ENCODE measurements around the gene BRCA1. TPM values are rescaled to one million over a fixed set of nuclear protein-coding genes. Genes with fewer than 3 reads are reported as not detected.

The BRCA1 gene
- total RNA-seq, 1 donor from 2014 or later = 29.5 TPM

DNA sequence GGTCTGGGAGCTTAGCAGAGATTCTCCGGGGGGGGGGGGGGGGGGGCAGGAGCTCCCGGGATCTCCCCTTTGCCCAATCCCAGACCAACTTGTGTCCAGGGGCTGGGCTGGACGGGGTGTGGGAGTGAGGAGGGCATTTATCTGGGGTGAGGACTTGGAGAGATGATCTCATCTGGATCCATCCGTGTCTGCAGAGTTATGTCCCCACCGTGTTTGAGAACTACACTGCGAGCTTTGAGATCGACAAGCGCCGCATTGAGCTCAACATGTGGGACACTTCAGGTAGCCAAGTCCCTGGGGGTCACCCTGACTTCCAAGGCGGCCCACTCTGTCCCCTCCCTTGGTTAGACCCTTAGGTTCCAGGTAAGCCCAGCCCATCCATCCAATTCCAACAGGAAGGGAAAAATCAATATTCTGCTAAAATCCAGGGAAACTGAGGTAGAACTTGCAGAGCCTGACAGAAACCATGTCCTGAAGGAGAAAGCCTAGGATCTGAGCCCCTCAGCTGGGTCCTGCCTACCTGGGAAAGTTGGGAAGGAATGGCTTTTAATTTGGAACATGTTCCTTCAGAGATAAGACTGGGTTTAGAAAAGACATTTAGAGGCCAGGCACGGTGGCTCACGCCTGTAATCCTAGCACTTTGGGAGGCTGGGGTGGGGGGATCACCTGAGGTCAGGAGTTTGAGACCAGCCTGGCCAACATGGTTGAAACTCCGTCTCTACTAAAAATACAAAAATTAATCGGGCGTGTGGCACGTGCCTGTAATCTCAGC lies 99.2 kb downstream of the BRCA1 start:
- no peak for DNase-seq (ENCODE audit: low read depth)
- TF ChIP-seq, protein P1, sequence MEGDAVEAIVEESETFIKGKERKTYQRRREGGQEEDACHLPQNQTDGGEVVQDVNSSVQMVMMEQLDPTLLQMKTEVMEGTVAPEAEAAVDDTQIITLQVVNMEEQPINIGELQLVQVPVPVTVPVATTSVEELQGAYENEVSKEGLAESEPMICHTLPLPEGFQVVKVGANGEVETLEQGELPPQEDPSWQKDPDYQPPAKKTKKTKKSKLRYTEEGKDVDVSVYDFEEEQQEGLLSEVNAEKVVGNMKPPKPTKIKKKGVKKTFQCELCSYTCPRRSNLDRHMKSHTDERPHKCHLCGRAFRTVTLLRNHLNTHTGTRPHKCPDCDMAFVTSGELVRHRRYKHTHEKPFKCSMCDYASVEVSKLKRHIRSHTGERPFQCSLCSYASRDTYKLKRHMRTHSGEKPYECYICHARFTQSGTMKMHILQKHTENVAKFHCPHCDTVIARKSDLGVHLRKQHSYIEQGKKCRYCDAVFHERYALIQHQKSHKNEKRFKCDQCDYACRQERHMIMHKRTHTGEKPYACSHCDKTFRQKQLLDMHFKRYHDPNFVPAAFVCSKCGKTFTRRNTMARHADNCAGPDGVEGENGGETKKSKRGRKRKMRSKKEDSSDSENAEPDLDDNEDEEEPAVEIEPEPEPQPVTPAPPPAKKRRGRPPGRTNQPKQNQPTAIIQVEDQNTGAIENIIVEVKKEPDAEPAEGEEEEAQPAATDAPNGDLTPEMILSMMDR (conservative IDR thresholded peaks at IDR 0.05; ENCODE audit: low read depth, low read length) = no peak
- H3K4me3 ChIP-seq (ENCODE audit: low read depth, low read length) = no peak overlapping the region

GRCh38 chr17:43025290-43025657 lies 99.9 kb downstream of the BRCA1 start:
- TF ChIP-seq, protein P1 (conservative IDR thresholded peaks at IDR 0.05; ENCODE audit: low read depth, low read length) = no peak
- H3K4me3 ChIP-seq (ENCODE audit: low read depth, low read length) = peak overlapping the region; percentile 34
- DNase-seq (ENCODE audit: low read depth) = no peak

GRCh38 chr17:43024407-43025289 lies 100.5 kb downstream of the BRCA1 start, which contains the start of gene RND2:
Gene RND2 (plus strand): TSS chr17:43025231. CDS start chr17:43025348, 117 bp downstream.
- H3K4me3 ChIP-seq (ENCODE audit: low read depth, low read length) = peak within 1 kb of the TSS; percentile 54
- TF ChIP-seq, protein P1 (conservative IDR thresholded peaks at IDR 0.05; ENCODE audit: low read depth, low read length) = peak; percentile 89
- peak; percentile 63 for DNase-seq (ENCODE audit: low read depth)

GRCh38 chr17:43021741-43022512 lies 103.2 kb downstream of the BRCA1 start, which contains the start of gene VAT1:
Gene VAT1 (minus strand): TSS chr17:43022385. CDS start chr17:43022322, 63 bp downstream.
- H3K4me3 ChIP-seq (ENCODE audit: low read depth, low read length) = peak within 1 kb of the TSS; percentile 98
- no peak for DNase-seq (ENCODE audit: low read depth)
- TF ChIP-seq, protein P1 (conservative IDR thresholded peaks at IDR 0.05; ENCODE audit: low read depth, low read length) = no peak

DNA sequence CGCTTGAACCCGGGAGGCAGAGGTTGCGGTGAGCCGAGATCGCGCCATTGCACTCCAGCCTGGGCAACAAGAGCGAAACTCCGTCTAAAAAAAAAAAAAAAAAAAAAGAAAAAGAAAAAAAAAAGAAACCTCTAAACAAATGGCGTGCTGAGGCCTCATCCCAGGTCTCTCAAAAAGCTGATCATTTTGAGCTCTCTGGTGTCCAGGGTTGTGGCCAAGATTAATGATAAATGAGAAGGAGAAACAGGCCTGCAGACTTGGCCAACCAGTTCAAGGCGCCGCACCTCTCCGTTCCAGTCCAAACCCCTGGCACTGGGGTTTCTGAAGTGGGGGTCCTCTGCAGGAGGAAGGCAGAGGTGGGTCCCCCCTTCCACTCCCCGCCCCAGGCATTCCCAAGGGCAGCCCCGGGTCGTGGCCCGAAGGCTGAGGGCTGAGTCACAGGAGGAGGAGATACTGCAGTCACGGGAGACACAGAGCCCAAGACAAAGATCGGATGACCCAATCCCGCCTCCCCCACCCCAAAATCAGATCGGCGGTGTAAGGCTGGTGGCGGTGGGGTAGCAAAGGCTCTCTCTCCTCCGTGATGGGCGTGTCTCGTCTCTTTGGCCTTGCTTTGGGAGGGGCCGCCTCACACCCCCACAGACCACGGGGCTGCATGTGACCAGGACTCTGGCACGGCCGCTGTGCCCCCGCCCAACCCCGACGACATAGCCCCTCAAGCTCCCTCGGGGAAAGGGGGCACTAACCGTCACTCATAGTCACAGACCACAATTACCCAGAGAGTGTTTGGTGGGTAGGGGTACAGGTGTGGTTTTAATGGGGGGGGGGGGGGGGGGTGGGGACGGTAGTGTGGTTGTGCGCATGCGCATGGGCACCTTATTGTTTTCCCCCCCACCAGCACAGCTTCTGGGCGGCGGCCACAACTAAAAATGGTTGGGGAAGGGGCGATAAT lies 104.1 kb downstream of the BRCA1 start:
- TF ChIP-seq, protein P1 (conservative IDR thresholded peaks at IDR 0.05; ENCODE audit: low read depth, low read length) = no peak
- no peak for DNase-seq (ENCODE audit: low read depth)
- peak overlapping the region; percentile 98 for H3K4me3 ChIP-seq (ENCODE audit: low read depth, low read length)
